Measurements from ENCODE around the gene C5.

DNA sequence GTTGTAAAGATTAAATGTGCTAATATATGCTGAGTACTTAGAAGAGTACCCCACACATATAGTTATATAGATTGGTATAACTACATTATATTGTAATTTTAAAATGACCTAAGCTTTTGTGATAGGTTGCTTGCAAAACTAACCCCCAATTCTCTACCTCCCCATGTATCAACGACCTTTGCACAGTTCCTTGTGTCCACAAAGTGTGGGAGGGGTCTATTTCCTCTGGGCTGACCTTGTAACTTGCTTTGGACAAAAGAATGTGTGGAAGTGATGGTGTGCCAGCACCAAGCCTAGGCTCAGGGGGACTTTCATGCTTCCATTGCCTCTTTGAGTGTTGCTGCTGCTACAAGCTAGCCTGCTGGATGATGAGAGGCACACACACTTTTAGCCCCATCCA, 20.6 kb downstream of the C5 start:
- TF ChIP-seq, protein P1, sequence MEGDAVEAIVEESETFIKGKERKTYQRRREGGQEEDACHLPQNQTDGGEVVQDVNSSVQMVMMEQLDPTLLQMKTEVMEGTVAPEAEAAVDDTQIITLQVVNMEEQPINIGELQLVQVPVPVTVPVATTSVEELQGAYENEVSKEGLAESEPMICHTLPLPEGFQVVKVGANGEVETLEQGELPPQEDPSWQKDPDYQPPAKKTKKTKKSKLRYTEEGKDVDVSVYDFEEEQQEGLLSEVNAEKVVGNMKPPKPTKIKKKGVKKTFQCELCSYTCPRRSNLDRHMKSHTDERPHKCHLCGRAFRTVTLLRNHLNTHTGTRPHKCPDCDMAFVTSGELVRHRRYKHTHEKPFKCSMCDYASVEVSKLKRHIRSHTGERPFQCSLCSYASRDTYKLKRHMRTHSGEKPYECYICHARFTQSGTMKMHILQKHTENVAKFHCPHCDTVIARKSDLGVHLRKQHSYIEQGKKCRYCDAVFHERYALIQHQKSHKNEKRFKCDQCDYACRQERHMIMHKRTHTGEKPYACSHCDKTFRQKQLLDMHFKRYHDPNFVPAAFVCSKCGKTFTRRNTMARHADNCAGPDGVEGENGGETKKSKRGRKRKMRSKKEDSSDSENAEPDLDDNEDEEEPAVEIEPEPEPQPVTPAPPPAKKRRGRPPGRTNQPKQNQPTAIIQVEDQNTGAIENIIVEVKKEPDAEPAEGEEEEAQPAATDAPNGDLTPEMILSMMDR (IDR thresholded peaks at IDR 0.05; ENCODE audit: insufficient read depth, low read length), result no peak
- no peak for TF ChIP-seq GABPA (IDR thresholded peaks at IDR 0.05; ENCODE audit: low read depth)
- TF ChIP-seq, protein P2, sequence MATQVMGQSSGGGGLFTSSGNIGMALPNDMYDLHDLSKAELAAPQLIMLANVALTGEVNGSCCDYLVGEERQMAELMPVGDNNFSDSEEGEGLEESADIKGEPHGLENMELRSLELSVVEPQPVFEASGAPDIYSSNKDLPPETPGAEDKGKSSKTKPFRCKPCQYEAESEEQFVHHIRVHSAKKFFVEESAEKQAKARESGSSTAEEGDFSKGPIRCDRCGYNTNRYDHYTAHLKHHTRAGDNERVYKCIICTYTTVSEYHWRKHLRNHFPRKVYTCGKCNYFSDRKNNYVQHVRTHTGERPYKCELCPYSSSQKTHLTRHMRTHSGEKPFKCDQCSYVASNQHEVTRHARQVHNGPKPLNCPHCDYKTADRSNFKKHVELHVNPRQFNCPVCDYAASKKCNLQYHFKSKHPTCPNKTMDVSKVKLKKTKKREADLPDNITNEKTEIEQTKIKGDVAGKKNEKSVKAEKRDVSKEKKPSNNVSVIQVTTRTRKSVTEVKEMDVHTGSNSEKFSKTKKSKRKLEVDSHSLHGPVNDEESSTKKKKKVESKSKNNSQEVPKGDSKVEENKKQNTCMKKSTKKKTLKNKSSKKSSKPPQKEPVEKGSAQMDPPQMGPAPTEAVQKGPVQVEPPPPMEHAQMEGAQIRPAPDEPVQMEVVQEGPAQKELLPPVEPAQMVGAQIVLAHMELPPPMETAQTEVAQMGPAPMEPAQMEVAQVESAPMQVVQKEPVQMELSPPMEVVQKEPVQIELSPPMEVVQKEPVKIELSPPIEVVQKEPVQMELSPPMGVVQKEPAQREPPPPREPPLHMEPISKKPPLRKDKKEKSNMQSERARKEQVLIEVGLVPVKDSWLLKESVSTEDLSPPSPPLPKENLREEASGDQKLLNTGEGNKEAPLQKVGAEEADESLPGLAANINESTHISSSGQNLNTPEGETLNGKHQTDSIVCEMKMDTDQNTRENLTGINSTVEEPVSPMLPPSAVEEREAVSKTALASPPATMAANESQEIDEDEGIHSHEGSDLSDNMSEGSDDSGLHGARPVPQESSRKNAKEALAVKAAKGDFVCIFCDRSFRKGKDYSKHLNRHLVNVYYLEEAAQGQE (IDR thresholded peaks at IDR 0.05; ENCODE audit: insufficient replicate concordance, low read depth), result no peak
